B cell (primary cell): ENCODE data around the gene SLC4A4.

ENCODE experiments used
- CTCF ChIP-seq: fragments of 200-600 bp; IDR thresholded peaks from one replicate; pipeline ENCODE4 v1.8.0; 2022; ENCODE audit warnings: antibody characterized with exemption, mild to moderate bottlenecking
- EZH2 ChIP-seq: IDR thresholded peaks from 2 replicates; pipeline ENCODE4 v1.6.1; 2012; ENCODE audit warnings: borderline replicate concordance, low read depth, mild to moderate bottlenecking, moderate library complexity, low read length; ENCODE audit not compliant: insufficient read depth, poor library complexity, severe bottlenecking

- TF ChIP-seq CTCF (no peak), EZH2 (no peak)
Observed at GRCh38 chr4:71296945-71297344, 41.9 kb upstream of the SLC4A4 start.
